ENCODE results near the gene B9D2.
"Not testable (repeated sequence)": the region's sequence is repeated elsewhere in the genome, so short reads cannot be mapped to it uniquely, and the experiment has no call there.

B9D2 gene

GRCh38 chr19:41363753-41364523 is at the start of gene B9D2:
Gene B9D2, minus strand, starts transcription at chr19:41364149. Its CDS starts 630 bp downstream, at chr19:41363519.
- peak; percentile 97 for DNase-seq (ENCODE audit: low read depth, low spot score)

- no peak for DNase-seq (ENCODE audit: low read depth, low spot score)
Observed at GRCh38 chr19:41412953-41413352, 49.0 kb upstream of the B9D2 start.

DNA sequence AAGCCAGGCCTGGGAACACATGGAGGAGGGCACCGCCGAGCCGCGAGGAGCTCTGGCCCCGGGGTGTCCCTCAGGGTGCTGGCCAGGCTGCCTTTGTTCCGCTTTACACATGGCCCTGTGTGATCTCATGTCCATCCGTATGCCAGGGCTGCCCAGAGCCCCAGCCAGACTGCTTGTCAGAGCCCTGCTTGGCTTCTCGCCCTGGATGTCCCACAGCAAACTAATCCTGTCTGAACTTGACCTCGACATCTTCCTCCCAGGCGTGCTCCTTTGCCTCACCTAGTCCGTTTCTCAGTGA is 48.0 kb upstream of the B9D2 start:
- DNase-seq (ENCODE audit: low read depth, low spot score): no peak

DNA sequence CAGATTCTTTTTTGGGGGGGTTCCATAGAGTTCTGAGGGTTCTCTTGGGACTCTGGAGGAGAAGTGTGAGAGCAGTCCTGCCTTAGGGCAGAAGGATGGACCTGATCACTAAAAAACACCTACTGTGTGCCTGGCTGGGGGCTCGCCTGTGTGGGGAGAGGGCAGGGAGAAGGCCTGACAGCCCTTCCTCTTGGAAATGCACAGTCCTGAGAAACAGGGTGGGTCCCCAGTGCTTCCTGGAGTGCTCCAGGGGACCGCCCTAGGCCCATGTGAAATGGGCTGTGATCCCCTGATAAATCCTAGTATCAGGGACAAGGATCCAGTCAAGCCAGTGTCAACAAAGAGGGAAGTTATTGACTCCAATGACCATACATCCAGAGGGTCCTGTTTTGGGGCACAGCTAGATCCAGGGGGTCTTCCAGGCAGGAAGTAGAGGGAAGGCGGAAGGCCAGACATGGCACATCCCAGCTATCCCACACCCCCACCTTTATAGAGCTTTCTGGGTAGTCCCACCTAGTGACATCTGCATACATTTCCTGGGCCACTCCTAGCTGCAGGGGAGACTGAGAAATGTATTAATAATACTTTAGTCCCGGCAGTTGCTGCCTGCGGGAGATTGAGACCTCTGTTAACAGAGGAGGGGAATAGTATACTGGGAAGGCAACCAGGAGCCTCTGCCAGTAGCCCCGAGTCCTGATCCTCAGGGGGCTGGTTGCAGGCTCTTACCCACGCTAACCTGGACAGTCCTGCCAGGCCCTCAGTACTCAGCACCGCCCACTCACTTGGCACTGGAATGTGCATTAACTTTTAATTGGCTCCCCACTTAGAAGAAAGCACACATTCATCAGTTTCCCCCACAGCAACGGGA is 47.4 kb upstream of the B9D2 start:
- DNase-seq (ENCODE audit: low read depth, low spot score): no peak

DNA sequence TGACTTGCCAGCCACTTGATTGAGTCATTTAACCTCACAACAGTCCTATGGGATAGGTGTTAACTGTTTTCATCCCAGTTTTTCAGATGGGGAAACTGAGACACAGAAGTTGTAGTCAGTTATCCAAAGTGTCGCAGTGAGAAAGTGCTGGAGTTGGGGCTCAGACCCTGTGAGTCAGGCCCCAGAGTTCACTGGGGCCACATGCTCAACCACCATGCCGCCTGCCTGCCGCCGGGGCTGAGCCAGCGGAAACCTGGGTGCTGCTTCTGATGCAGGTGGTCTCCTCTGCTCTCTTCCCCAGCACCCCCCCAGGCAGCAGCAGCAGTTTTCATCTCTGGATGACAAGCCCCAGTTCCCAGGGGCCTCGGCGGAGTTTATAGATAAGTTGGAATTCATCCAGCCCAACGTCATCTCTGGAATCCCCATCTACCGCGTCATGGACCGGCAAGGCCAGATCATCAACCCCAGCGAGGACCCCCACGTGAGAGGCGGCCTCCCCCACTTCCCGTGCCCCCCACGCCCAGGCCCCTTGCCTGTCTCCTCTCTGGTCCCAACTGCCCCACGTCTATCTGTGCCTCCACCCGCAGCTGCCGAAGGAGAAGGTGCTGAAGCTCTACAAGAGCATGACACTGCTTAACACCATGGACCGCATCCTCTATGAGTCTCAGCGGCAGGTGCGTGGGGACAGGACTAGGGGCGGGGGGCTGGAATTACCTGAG is 46.5 kb upstream of the B9D2 start:
- no peak for DNase-seq (ENCODE audit: low read depth, low spot score)

GRCh38 chr19:41409288-41409687 is 45.3 kb upstream of the B9D2 start:
- no peak for DNase-seq (ENCODE audit: low read depth, low spot score)

DNA sequence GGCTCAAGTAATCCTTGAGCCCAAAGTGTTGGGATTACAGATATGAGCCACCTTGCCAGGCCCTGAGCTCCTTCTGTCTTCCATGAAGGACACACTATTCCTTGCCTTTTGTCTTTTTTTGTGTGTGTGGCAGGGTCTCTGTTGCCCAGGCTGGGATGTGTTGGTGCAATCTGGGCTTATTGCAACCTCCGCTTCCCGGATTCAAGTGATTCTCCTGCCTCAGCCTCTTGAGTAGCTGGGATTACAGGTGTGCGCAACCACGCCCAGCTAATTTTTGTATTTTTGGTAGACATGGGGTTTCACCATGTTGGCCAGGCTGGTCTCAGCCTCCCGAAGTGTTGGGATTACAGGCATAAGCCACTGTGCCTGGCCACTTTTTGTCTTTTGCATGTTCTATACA is 44.9 kb upstream of the B9D2 start:
- not testable (repeated sequence) for DNase-seq (ENCODE audit: low read depth, low spot score)

DNA sequence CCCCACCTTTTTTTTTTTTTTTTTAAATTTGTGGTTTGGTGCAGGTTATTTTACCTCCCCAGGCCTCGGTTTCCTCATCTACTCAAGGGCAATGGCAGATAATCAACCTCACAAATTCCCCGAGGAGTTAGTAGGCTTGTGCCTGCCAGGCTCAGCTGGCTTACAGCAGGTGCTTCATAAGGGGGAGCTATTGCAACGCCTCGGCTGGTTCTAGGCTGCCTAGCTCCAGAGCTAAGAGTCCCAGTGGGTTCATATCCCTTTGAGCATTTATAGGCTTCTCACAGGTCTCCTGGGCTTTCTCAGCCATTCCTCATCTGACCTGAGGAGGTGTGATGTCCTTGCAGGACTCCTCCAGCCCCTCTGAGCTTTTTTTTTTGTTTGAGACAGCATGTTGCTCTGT is 44.3 kb upstream of the B9D2 start:
- DNase-seq (ENCODE audit: low read depth, low spot score): no peak

DNA sequence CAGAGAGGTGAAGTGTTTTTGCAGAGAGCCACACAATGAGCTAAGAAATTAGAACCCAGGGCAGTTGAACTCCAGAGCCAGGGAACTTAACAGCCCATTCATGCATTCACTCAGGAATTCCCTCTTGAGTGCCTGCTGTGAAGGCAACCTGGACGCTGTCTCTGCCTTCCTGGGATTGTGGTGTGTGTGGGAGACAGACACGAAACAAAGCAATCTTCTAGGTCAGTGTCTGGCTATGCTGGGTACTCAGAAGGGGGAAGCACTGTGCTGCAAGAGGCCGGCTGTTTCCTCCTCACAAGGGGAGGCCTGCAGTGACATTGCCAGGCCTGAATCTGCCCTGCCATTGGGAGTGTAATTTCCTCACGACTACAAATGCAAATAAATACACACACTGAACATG is 43.3 kb upstream of the B9D2 start:
- no peak for DNase-seq (ENCODE audit: low read depth, low spot score)

DNA sequence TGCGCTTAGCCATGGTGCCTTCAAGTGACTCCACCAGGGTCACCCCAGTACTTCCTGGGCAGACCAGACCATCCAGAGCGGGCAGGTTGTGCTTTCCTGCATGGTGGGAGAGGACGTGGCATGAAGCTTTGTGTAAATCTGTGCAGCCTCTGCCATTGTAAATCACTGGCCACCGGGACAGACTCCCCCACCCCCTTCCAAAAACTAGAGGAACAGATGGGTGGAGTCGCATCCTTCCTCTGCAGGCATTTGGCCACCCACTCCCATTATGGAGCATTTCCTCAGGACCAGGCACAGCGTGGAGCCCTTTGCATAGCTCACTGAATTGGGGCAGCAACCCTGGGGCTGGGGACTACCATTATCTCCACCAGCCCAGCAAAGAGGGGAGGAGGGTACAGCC is 41.8 kb upstream of the B9D2 start:
- DNase-seq (ENCODE audit: low read depth, low spot score): no peak

DNA sequence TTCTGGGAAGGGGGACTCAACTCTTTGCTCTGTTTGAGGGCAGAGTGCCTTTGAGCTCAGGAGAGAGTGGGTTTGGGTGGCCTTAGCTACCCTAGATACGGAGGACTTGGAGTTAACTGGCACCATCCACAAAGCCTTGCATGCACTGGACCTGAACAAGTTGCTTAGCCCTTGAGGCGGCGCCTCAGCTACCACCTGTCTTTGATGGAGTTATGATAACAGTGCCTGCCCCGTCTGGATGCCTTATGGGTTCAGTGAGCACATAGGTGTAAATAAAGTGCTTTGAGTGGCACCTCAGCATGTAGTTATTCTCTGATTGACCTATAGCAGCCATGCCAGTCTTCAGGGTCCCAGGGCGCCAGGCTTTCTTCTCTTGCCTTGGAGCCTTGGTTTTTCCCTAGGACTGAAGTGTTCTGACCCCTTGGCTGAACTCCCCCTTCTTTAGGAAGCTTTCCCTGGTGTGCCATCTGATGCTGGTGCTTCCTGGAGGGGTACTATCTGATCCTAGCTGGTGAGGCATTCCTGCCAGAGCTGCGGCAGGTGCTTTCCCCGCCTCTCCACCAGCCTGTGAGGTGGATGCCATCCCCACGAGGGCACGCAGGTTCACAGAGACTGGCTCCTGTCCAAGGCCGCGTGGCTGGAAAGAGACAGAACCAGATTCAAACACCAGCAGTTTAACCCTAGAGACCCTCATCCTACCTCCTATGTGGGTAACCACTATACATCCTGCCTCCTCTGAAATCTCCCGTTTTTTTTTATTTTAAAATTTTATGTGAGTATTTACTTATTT is 39.4 kb upstream of the B9D2 start:
- no peak for DNase-seq (ENCODE audit: low read depth, low spot score)

DNA sequence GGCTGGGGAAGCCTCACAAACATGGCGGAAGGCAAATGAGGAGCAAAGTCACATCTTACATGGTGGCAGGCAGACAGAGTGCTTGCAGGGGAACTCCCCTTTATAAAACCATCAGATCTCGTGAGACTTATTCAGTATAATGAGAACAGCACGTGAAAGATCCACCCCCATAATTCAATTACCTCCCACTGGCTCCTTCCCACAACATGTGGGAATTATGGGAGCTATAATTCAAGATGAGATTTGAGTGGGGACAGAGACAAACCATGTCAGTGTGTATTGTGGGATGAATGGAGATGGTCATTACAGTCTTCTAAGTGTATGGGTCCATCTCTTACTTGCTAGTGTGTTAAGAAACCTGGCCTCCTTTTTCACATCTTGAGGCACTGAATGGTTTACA is 38.1 kb upstream of the B9D2 start:
- DNase-seq (ENCODE audit: low read depth, low spot score): no peak

GRCh38 chr19:41401483-41401882 is 37.5 kb upstream of the B9D2 start:
- no peak for DNase-seq (ENCODE audit: low read depth, low spot score)

- no peak for DNase-seq (ENCODE audit: low read depth, low spot score)
Observed at GRCh38 chr19:41399525-41399924, 35.6 kb upstream of the B9D2 start.

GRCh38 chr19:41399091-41399490 is 35.1 kb upstream of the B9D2 start:
- no peak for DNase-seq (ENCODE audit: low read depth, low spot score)

DNA sequence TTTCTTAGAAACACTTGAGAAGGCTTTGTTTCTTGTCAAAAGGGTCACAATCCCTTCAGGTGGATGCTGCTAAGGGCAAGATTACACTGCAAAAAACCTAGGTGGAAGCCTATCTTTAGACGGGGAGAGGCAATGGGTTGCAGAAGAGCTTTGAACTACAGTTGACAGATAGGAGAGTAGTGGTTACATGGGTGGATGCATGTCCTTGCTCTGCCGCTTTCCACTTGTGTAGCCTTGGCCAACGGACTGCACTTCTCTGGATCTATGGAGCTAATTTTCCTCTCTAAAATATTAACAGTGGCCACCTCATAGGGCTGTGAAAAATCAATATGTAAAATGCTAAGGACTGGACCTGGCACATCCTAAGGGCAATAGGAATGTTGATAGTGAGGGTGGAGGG is 34.6 kb upstream of the B9D2 start:
- no peak for DNase-seq (ENCODE audit: low read depth, low spot score)

- no peak for DNase-seq (ENCODE audit: low read depth, low spot score)
Observed at GRCh38 chr19:41398050-41398418, 34.1 kb upstream of the B9D2 start.

GRCh38 chr19:41397086-41398049 is 33.4 kb upstream of the B9D2 start, which contains the start of the genes BCKDHA and EXOSC5:
Gene BCKDHA, plus strand, starts transcription at chr19:41397818. Its CDS starts 10 bp downstream, at chr19:41397828.
Gene EXOSC5, minus strand, starts transcription at chr19:41397359. Its CDS starts 31 bp downstream, at chr19:41397328.
- peak; percentile 98 for DNase-seq (ENCODE audit: low read depth, low spot score)

- DNase-seq (ENCODE audit: low read depth, low spot score): no peak
Observed at GRCh38 chr19:41395355-41395754, 31.4 kb upstream of the B9D2 start.

GRCh38 chr19:41392775-41393174 is 28.8 kb upstream of the B9D2 start:
- no peak for DNase-seq (ENCODE audit: low read depth, low spot score)
